Type B pancreatic cell (in vitro differentiated cells): ENCODE results near the gene PNKP. TPM values are rescaled to one million over a fixed set of nuclear protein-coding genes. Genes with fewer than 3 reads are reported as not detected.

Experiments used
- DNase-seq: peaks from one replicate; pipeline ENCODE4 v3.0.0; 2021; ENCODE audit warnings: mixed read lengths; ENCODE audit not compliant: unreplicated experiment; ENCODE audit errors: extremely low spot score
- H3K27ac Mint-ChIP-seq: 2 replicates; pipeline ENCODE4 v1.8.0; 2021; ENCODE audit warnings: mild to moderate bottlenecking, mixed read lengths
- H3K27me3 Mint-ChIP-seq: 2 replicates; pipeline ENCODE4 v1.8.0; 2021; ENCODE audit warnings: mixed read lengths
- H3K36me3 Mint-ChIP-seq: 2 replicates; pipeline ENCODE4 v1.8.0; 2021; ENCODE audit warnings: mixed read lengths
- H3K4me1 Mint-ChIP-seq: one replicate; pipeline ENCODE4 v1.8.0; 2021; ENCODE audit warnings: mixed read lengths; ENCODE audit not compliant: unreplicated experiment
- H3K4me3 Mint-ChIP-seq: 2 replicates; pipeline ENCODE4 v1.8.0; 2021; ENCODE audit warnings: mild to moderate bottlenecking, mixed read lengths
- H3K9me3 Mint-ChIP-seq: 2 replicates; pipeline ENCODE4 v1.8.0; 2021; ENCODE audit warnings: mixed read lengths
- total RNA-seq: library from RNA; stranded (reverse); gene quantifications from 2 replicates; pipeline ENCODE4 v1.2.1, GENCODE V29; 2021; ENCODE audit warnings: low replicate concordance
- TF ChIP-seq, protein P1 (sequence below): fragments of 200-600 bp; sonication (generic); conservative IDR thresholded peaks from 2 replicates; pipeline ENCODE4 v1.5.0; 2021; ENCODE audit warnings: antibody characterized with exemption, mild to moderate bottlenecking

Gene PNKP
- total RNA-seq, 1 donor from 2014 or later: 125 TPM

DNA sequence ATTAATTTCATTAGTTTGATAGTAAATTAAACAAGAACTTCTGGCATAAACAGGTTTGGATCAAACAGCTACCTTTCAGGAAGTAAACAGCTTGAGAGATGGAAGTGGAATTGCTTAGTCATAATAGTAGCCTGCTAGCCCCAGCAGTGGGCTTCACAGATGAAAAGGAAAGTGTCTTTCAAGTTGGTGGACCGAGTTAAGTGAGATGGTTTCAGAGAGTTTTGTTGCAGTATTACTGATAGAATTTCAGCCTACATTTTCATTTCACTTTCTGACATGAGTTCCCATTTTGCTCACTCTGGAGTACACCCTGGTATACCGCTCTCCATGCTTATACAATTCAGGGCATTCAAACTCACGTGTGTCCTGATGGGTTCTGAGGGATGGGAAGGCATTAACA, 18.4 kb downstream of the PNKP start:
- peak overlapping the region; percentile 80 for H3K4me3 Mint-ChIP-seq
- TF ChIP-seq, protein P1, sequence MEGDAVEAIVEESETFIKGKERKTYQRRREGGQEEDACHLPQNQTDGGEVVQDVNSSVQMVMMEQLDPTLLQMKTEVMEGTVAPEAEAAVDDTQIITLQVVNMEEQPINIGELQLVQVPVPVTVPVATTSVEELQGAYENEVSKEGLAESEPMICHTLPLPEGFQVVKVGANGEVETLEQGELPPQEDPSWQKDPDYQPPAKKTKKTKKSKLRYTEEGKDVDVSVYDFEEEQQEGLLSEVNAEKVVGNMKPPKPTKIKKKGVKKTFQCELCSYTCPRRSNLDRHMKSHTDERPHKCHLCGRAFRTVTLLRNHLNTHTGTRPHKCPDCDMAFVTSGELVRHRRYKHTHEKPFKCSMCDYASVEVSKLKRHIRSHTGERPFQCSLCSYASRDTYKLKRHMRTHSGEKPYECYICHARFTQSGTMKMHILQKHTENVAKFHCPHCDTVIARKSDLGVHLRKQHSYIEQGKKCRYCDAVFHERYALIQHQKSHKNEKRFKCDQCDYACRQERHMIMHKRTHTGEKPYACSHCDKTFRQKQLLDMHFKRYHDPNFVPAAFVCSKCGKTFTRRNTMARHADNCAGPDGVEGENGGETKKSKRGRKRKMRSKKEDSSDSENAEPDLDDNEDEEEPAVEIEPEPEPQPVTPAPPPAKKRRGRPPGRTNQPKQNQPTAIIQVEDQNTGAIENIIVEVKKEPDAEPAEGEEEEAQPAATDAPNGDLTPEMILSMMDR: no peak
- H3K4me1 Mint-ChIP-seq: peaks cover 18% of the 10 kb centered on the region
- peaks cover 21% of the 10 kb centered on the region for H3K36me3 Mint-ChIP-seq
- peaks cover 3% of the 10 kb centered on the region for H3K9me3 Mint-ChIP-seq
- peak overlapping the region; percentile 75 for H3K27ac Mint-ChIP-seq
- no peak for DNase-seq
- no peaks in the 10 kb centered on the region for H3K27me3 Mint-ChIP-seq

DNA sequence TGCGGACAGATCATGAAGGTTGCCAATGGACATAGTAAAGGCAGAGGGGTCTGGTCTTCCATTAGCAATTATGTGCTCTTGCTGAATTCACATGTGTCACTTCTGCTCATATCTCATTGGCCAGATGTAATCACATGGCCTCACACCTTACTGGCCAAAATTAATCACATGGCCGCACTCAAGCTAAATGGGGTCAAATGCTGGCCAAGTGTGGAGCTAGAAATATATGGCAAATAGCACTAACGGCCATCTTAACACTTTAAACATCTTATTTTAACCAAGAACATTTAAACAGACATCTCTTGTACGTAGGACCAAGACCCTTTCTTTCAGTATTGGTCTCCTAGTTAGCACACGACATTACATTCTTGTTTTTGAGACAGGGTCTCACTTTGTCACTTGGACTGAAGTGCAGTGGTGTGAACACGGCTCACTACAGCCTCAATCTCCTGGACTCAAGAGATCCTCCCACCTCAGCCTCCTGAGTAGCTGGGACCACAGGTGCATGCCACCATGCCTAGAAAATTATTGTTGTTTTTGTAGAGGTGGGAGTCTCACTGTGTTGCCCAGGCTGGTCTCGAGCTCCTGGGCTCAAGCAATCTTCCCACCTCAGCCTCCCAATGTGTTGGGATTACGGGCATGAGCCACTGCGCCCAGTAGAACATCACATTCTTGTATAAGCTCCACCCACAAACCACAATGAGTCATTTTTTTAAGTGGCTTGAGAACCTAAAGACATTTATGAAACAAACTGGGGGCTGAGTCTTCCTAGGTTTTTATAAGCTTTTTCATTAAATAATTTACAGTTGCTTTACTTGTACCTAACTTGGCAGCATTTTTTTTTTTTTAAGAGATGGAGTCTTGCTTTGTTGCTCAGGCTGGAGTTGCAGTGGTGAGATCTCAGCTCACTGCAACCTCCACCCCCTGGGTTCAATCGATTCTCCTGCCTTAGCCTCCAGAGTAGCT, 19.4 kb downstream of the PNKP start:
- peaks cover 3% of the 10 kb centered on the region for H3K9me3 Mint-ChIP-seq
- peak overlapping the region; percentile 34 for H3K4me3 Mint-ChIP-seq
- H3K4me1 Mint-ChIP-seq: peaks cover 13% of the 10 kb centered on the region
- TF ChIP-seq, protein P1: no peak
- no peak for DNase-seq
- peaks cover 21% of the 10 kb centered on the region for H3K36me3 Mint-ChIP-seq
- H3K27ac Mint-ChIP-seq: no peak overlapping the region
- H3K27me3 Mint-ChIP-seq: no peaks in the 10 kb centered on the region

DNA sequence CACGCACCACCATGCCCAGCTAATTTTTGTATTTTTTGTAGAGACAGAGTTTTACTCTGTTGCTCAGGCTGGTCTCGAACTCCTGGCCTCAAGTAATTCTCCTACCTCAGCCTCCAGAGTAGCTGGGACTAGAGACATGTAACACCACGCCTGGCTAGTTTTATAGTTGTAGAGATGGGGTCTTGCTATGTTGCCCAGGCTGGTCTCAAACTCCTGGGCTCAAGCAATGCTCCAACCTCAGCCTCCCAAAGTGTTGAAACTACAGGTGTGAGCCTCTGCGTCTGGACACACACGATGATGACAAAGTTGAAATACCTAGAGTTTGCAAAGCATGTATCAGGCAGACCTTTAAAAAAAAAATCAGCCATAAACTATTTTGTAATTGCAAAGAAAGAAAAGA, 21.0 kb downstream of the PNKP start:
- no peak overlapping the region for H3K27ac Mint-ChIP-seq
- DNase-seq: no peak
- H3K36me3 Mint-ChIP-seq: peaks cover 13% of the 10 kb centered on the region
- H3K9me3 Mint-ChIP-seq: peaks cover 3% of the 10 kb centered on the region
- H3K4me1 Mint-ChIP-seq: peaks cover 4% of the 10 kb centered on the region
- H3K27me3 Mint-ChIP-seq: no peaks in the 10 kb centered on the region
- H3K4me3 Mint-ChIP-seq: no peak overlapping the region
- TF ChIP-seq, protein P1: no peak

DNA sequence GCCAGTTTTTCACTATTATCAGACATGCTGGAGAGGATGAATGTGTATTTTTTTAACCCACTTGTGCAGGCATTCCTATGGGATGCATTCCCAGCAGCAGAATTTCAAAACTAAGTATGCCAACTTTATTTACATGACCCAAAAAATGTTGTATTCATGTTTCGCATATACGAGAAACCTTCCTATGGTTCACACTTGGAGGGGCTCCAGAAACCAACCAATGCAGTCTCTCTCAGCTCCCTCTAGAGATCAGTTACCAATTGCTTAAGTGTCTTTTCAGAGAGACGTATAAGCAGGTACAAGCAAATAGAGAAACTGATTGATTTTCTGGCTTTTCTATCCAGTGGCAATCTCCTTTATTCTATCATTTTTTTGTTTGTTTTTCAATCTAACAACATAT, 22.0 kb downstream of the PNKP start:
- Mint-ChIP-seq H3K27me3 (no peaks in the 10 kb centered on the region), H3K27ac (no peak overlapping the region)
- TF ChIP-seq, protein P1: no peak

DNA sequence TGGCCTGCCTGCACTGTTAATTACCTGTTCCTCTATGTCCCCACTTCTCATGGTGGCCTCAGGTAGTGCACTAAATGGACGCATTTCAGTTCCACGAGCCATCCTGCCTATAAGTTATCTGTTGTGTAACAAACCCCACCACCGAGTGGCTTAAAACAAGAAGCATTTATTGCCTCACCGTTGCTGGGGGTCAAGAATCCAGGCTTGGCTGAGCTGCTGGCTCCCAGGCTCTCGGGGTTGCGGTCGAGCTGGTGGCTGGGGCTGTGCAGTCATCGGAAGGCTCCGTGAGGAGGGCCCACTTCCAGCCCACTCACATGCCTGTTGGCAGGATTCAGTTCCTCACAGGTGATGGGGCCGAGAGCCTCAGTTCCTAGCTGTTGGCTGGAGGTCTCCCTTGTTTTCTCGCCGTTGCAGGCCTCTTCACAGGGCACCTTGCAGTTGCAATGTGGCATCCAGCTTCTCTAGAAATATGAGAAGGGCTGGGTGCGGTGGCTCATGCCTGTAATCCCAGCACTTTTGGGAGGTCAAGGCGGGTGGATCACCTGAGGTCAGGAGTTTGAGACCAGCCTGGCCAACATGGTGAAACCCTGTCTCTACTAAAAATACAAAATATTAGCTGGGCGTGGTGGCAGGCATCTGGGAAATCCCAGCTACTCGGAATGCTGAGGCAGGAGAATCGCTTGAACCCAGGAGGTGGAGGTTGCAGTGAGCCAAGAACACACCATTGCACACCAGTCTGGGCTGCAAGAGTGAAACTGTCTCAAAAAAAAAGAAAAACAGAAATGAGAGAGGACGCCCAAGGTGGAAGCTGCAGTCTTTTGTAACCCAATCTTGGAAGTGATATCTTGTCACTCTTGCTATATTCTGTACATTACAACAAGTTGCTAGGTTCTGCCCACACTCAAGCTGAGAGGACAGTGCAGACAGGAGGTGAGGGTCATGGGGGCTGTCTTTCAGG, 23.0 kb downstream of the PNKP start:
- TF ChIP-seq, protein P1: no peak
- Mint-ChIP-seq H3K27ac (no peak overlapping the region), H3K4me3 (no peak overlapping the region), H3K9me3 (peaks cover 3% of the 10 kb centered on the region), H3K27me3 (no peaks in the 10 kb centered on the region), H3K36me3 (peaks cover 13% of the 10 kb centered on the region), H3K4me1 (no peaks in the 10 kb centered on the region)
- no peak for DNase-seq

More for the DNA sequence above, 22.0 kb downstream of the PNKP start:
- DNase-seq: no peak
- Mint-ChIP-seq H3K4me1 (peaks cover 4% of the 10 kb centered on the region), H3K4me3 (no peak overlapping the region), H3K36me3 (peaks cover 17% of the 10 kb centered on the region), H3K9me3 (peaks cover 3% of the 10 kb centered on the region)
